Activated T-cell treated with anti-CD3 and anti-CD28 coated beads, Interleukin-2, amount 50 U/mL, for 24 hours (primary cell): ENCODE measurements around the gene AMT.

Experiments
- DNase-seq: peaks from one replicate; pipeline ENCODE4 v3.0.0-alpha.2; 2020
- H3K27ac Mint-ChIP-seq: 2 replicates; pipeline ENCODE4 v1.8.0; 2020; ENCODE audit warnings: mild to moderate bottlenecking, mixed read lengths
- H3K27me3 Mint-ChIP-seq: 2 replicates; pipeline ENCODE4 v1.8.0; 2020; ENCODE audit warnings: mixed read lengths
- H3K36me3 Mint-ChIP-seq: 2 replicates; pipeline ENCODE4 v1.8.0; 2020; ENCODE audit warnings: low read depth, mixed read lengths
- H3K4me1 Mint-ChIP-seq: 2 replicates; pipeline ENCODE4 v1.8.0; 2020; ENCODE audit warnings: low read depth, mixed read lengths
- H3K4me3 Mint-ChIP-seq: 2 replicates; pipeline ENCODE4 v1.8.0; 2020; ENCODE audit warnings: mild to moderate bottlenecking, moderate library complexity, mixed read lengths
- H3K9me3 Mint-ChIP-seq: 2 replicates; pipeline ENCODE4 v1.8.0; 2020; ENCODE audit warnings: mixed read lengths

The AMT gene

GRCh38 chr3:49422379-49423248, at the start of gene AMT:
Gene AMT, minus strand, starts transcription at chr3:49422473. Its CDS starts 23 bp downstream, at chr3:49422450.
- Mint-ChIP-seq H3K9me3 (no peaks in the 10 kb centered on the region), H3K27ac (peak within 1 kb of the TSS; percentile 85), H3K4me3 (no peak within 1 kb of the TSS), H3K4me1 (peaks cover 44% of the 10 kb centered on the region), H3K27me3 (no peaks in the 10 kb centered on the region), H3K36me3 (peaks cover 38% of the 10 kb centered on the region)
- no peak for DNase-seq

- H3K4me1 Mint-ChIP-seq: peaks cover 26% of the 10 kb centered on the region
- peaks cover 19% of the 10 kb centered on the region for H3K36me3 Mint-ChIP-seq
- DNase-seq: no peak
- no peaks in the 10 kb centered on the region for H3K27me3 Mint-ChIP-seq
- peak overlapping the region; percentile 89 for H3K27ac Mint-ChIP-seq
- peak overlapping the region; percentile 90 for H3K4me3 Mint-ChIP-seq
- H3K9me3 Mint-ChIP-seq: no peaks in the 10 kb centered on the region
These were observed 48.6 kb upstream of the AMT start for GRCh38 chr3:49470714-49471420.

- H3K27me3 Mint-ChIP-seq: no peaks in the 10 kb centered on the region
- H3K36me3 Mint-ChIP-seq: peaks cover 15% of the 10 kb centered on the region
- no peaks in the 10 kb centered on the region for H3K9me3 Mint-ChIP-seq
- DNase-seq: peak; percentile 97
- H3K27ac Mint-ChIP-seq: peak within 1 kb of the TSS; percentile 91
- H3K4me3 Mint-ChIP-seq: peak within 1 kb of the TSS; percentile 90
- H3K4me1 Mint-ChIP-seq: peaks cover 23% of the 10 kb centered on the region
These were observed 47.9 kb upstream of the AMT start, which contains the start of gene DAG1 for GRCh38 chr3:49469936-49470713. Gene DAG1, plus strand, starts transcription at chr3:49470267. Its CDS starts 40,268 bp downstream, at chr3:49510535.

GRCh38 chr3:49469037-49469935, 47.0 kb upstream of the AMT start:
- Mint-ChIP-seq H3K27me3 (no peaks in the 10 kb centered on the region), H3K4me1 (peaks cover 23% of the 10 kb centered on the region), H3K36me3 (peaks cover 15% of the 10 kb centered on the region), H3K4me3 (peak overlapping the region; percentile 83), H3K9me3 (no peaks in the 10 kb centered on the region), H3K27ac (peak overlapping the region; percentile 91)
- DNase-seq: no peak

- Mint-ChIP-seq H3K27ac (peak overlapping the region; percentile 30), H3K27me3 (no peaks in the 10 kb centered on the region), H3K36me3 (peaks cover 5% of the 10 kb centered on the region), H3K4me3 (no peak overlapping the region), H3K9me3 (no peaks in the 10 kb centered on the region), H3K4me1 (peaks cover 8% of the 10 kb centered on the region)
- no peak for DNase-seq
These were observed 43.8 kb upstream of the AMT start for GRCh38 chr3:49466085-49466484.

GRCh38 chr3:49465270-49466034, 43.2 kb upstream of the AMT start:
- Mint-ChIP-seq H3K4me1 (peaks cover 6% of the 10 kb centered on the region), H3K27me3 (no peaks in the 10 kb centered on the region), H3K27ac (no peak overlapping the region), H3K4me3 (no peak overlapping the region), H3K9me3 (no peaks in the 10 kb centered on the region), H3K36me3 (no peaks in the 10 kb centered on the region)
- no peak for DNase-seq

GRCh38 chr3:49462222-49462621, 39.9 kb upstream of the AMT start:
- H3K9me3 Mint-ChIP-seq: no peaks in the 10 kb centered on the region
- no peaks in the 10 kb centered on the region for H3K27me3 Mint-ChIP-seq
- H3K27ac Mint-ChIP-seq: no peak overlapping the region
- no peak overlapping the region for H3K4me3 Mint-ChIP-seq
- no peaks in the 10 kb centered on the region for H3K36me3 Mint-ChIP-seq
- no peaks in the 10 kb centered on the region for H3K4me1 Mint-ChIP-seq
- no peak for DNase-seq

GRCh38 chr3:49461443-49462171, 39.3 kb upstream of the AMT start:
- Mint-ChIP-seq H3K4me1 (no peaks in the 10 kb centered on the region), H3K27ac (no peak overlapping the region), H3K36me3 (no peaks in the 10 kb centered on the region), H3K9me3 (no peaks in the 10 kb centered on the region), H3K27me3 (no peaks in the 10 kb centered on the region), H3K4me3 (no peak overlapping the region)
- DNase-seq: no peak

GRCh38 chr3:49460956-49461355, 38.7 kb upstream of the AMT start:
- Mint-ChIP-seq H3K27me3 (no peaks in the 10 kb centered on the region), H3K4me3 (no peak overlapping the region), H3K4me1 (no peaks in the 10 kb centered on the region), H3K36me3 (no peaks in the 10 kb centered on the region), H3K9me3 (no peaks in the 10 kb centered on the region), H3K27ac (no peak overlapping the region)
- no peak for DNase-seq

GRCh38 chr3:49460188-49460890, 38.1 kb upstream of the AMT start:
- no peak for DNase-seq
- H3K27ac Mint-ChIP-seq: no peak overlapping the region
- H3K4me3 Mint-ChIP-seq: no peak overlapping the region
- H3K27me3 Mint-ChIP-seq: no peaks in the 10 kb centered on the region
- no peaks in the 10 kb centered on the region for H3K9me3 Mint-ChIP-seq
- no peaks in the 10 kb centered on the region for H3K4me1 Mint-ChIP-seq
- no peaks in the 10 kb centered on the region for H3K36me3 Mint-ChIP-seq

GRCh38 chr3:49456466-49456865, 34.2 kb upstream of the AMT start:
- Mint-ChIP-seq H3K27me3 (no peaks in the 10 kb centered on the region), H3K36me3 (no peaks in the 10 kb centered on the region)

GRCh38 chr3:49454898-49455681, 32.8 kb upstream of the AMT start:
- Mint-ChIP-seq H3K9me3 (no peaks in the 10 kb centered on the region), H3K27me3 (no peaks in the 10 kb centered on the region), H3K4me1 (no peaks in the 10 kb centered on the region), H3K4me3 (no peak overlapping the region), H3K36me3 (no peaks in the 10 kb centered on the region), H3K27ac (no peak overlapping the region)
- DNase-seq: no peak

More at GRCh38 chr3:49456466-49456865, 34.2 kb upstream of the AMT start:
- H3K4me1 Mint-ChIP-seq: no peaks in the 10 kb centered on the region
- no peaks in the 10 kb centered on the region for H3K9me3 Mint-ChIP-seq
- H3K4me3 Mint-ChIP-seq: no peak overlapping the region
- no peak overlapping the region for H3K27ac Mint-ChIP-seq
- no peak for DNase-seq
